K562 (cell line): ENCODE results near the gene CACNB2. TPM values are rescaled to one million over a fixed set of nuclear protein-coding genes. Genes with fewer than 3 reads are reported as not detected.

Experiments used
- ATAC-seq: fragments of 200-7000 bp; cut with Tn5 transposase; 3 replicates; pipeline ENCODE4 v1.9.1; 2020; ENCODE audit warnings: moderate library complexity
- BruUV-seq: library from RNA; stranded (reverse); fragments of 400-500 nt; replicated peaks from 2 replicates; lab custom pipeline; 2021; lab: Mats Ljungman, UMichigan
- CTCF ChIA-PET: fragments of 300-600 bp; formaldehyde crosslinking; extraction: SDS; loops from one replicate; lab custom pipeline; 2021; ENCODE audit warnings: low intra/inter-chr PET ratio; lab: Yijun Ruan, JAX
- POLR2A ChIA-PET: fragments of 300-600, 350-650 bp; sonication (Branson Sonifier 250); formaldehyde crosslinking; extraction: SDS; loops from one replicate; lab custom pipeline; 2021; ENCODE audit warnings: antibody characterized with exemption, inconsistent platforms; lab: Yijun Ruan, JAX
- DNase-seq, 4 experiments: peaks; one replicate each; pipeline versions ENCODE4 v3.0.0 to v3.0.0-alpha.2; 2011 to 2018; ENCODE audit warnings: low spot score in 3 of 4, mixed read lengths in 3 of 4; ENCODE audit errors: extremely low read depth in 1 of 4
- FAIRE-seq: peaks from 2 replicates; lab custom pipeline; 2011; peaks lifted over from hg19 to GRCh38; lab: Jason Lieb, UNC
- H2AFZ ChIP-seq: 2 replicates; pipeline ENCODE4 v1.6.0; 2011; ENCODE audit warnings: low read depth, low read length, control low read depth, inconsistent platforms
- H3K27ac ChIP-seq: fragments of 200-600 bp; 3 replicates; pipeline ENCODE4 v1.8.0; 2011; ENCODE audit warnings: low read depth, mild to moderate bottlenecking, control low read depth, inconsistent platforms, low read length, moderate library complexity, mixed read lengths; ENCODE audit errors: extremely low read depth
- H3K27me3 ChIP-seq, 2 experiments: fragments of 300-600 bp in 1 of 2; 2 replicates in 1 of 2; 3 replicates in 1 of 2; pipeline versions ENCODE4 v1.6.0 to v1.8.0; 2011; ENCODE audit warnings: inconsistent platforms in 2 of 2, low read length in 2 of 2, mild to moderate bottlenecking in 1 of 2, mixed read lengths in 1 of 2, moderate library complexity in 1 of 2; ENCODE audit not compliant: control insufficient read depth in 2 of 2, insufficient read depth in 2 of 2
- H3K36me3 ChIP-seq: fragments of 300-600 bp; 3 replicates; pipeline ENCODE4 v1.8.0; 2011; ENCODE audit warnings: mild to moderate bottlenecking, low read length, inconsistent platforms; ENCODE audit not compliant: control insufficient read depth, insufficient read depth
- H3K4me1 ChIP-seq, 2 experiments: fragments of 200-600 bp in 1 of 2; replicated peaks in 1 of 2; 2 replicates in 1 of 2; 3 replicates in 1 of 2; pipeline versions ENCODE4 v1.5.1 to v1.8.0; 2011; ENCODE audit warnings: inconsistent platforms in 2 of 2, low read length in 2 of 2, mild to moderate bottlenecking in 1 of 2, mixed read lengths in 1 of 2, moderate library complexity in 1 of 2; ENCODE audit not compliant: control insufficient read depth in 2 of 2, insufficient read depth in 2 of 2
- H3K4me2 ChIP-seq: 2 replicates; pipeline ENCODE4 v1.6.1; 2011; ENCODE audit warnings: low read length, control low read depth, inconsistent platforms, mixed read lengths; ENCODE audit not compliant: insufficient read depth
- H3K4me3 ChIP-seq: fragments of 200-600 bp; sonication (generic), shearing (Covaris generic); 2 replicates; pipeline ENCODE4 v1.5.1; 2016; ENCODE audit warnings: control low read depth, inconsistent platforms
- H3K79me2 ChIP-seq: fragments of 200-600 bp; 3 replicates; pipeline ENCODE4 v1.8.0; 2011; ENCODE audit warnings: low read length, inconsistent platforms; ENCODE audit not compliant: control insufficient read depth, insufficient read depth
- H3K9ac ChIP-seq, 2 experiments: 2 replicates each; pipeline versions ENCODE4 v1.6.0 to v1.6.1; 2011; ENCODE audit warnings: low read depth in 2 of 2, low read length in 2 of 2, control low read depth in 1 of 2, inconsistent platforms in 1 of 2, mild to moderate bottlenecking in 1 of 2, mixed read lengths in 1 of 2; ENCODE audit not compliant: insufficient read depth in 1 of 2
- H3K9me1 ChIP-seq: one replicate; pipeline ENCODE4 v1.6.0; 2011; ENCODE audit warnings: inconsistent platforms, mild to moderate bottlenecking, low read length, moderate library complexity; ENCODE audit not compliant: control insufficient read depth, insufficient read depth
- H3K9me3 ChIP-seq: replicated peaks from 2 replicates; pipeline ENCODE4 v1.5.1; 2011; ENCODE audit warnings: low read depth, low read length, inconsistent platforms; ENCODE audit not compliant: control insufficient read depth, insufficient read depth
- H4K20me1 ChIP-seq: replicated peaks from 2 replicates; pipeline ENCODE4 v1.6.1; 2011; ENCODE audit warnings: low read length, inconsistent platforms, mixed read lengths; ENCODE audit not compliant: control insufficient read depth, insufficient read depth
- GABPA ChIP-seq: fragments of 200-800 bp; sonication (Bioruptor generic); conservative IDR thresholded peaks from 2 replicates; pipeline ENCODE4 v1.6.1; 2016; ENCODE audit warnings: low read depth, missing genetic modification characterization, missing compliant biosample characterization
- MEF2A ChIP-seq: IDR thresholded peaks from 2 replicates; pipeline ENCODE4 v1.6.1; 2011; ENCODE audit warnings: low read depth, mild to moderate bottlenecking, low read length, moderate library complexity; ENCODE audit not compliant: control insufficient read depth
- TAF1 ChIP-seq: IDR thresholded peaks from 2 replicates; pipeline ENCODE4 v1.6.1; 2011; ENCODE audit warnings: mild to moderate bottlenecking, low read length, moderate library complexity; ENCODE audit not compliant: insufficient read depth, control insufficient read depth, severe bottlenecking; ENCODE audit errors: extremely low read depth
- WGBS: fragments of 100-300 bp; shearing (Covaris generic); methylation state at CpG from one replicate; pipeline ENCODE4 v1.1.6; 2016; ENCODE audit warnings: low coverage, mixed read lengths; ENCODE audit not compliant: insufficient coverage; ENCODE audit errors: missing lambda C conversion rate; 5-methylcytosine and 5-hydroxymethylcytosine counted together
- in situ Hi-C: fragments of 300-500 bp; cut with MboI; formaldehyde crosslinking; loops from 4 replicates; pipeline ENCODE4 v1.15.0; 2018; ENCODE audit warnings: inconsistent platforms, mixed read lengths
- intact Hi-C: fragments of 100-400 bp; cut with micrococcal nuclease; formaldehyde crosslinking; loops from 2 replicates; pipeline ENCODE4 v1.14.2; 2022
- polyA plus RNA-seq, 8 experiments: library from polyadenylated mRNA; depleted of rRNA in 4 of 8; stranded (reverse) in 5 of 8; unstranded in 3 of 8; fragments of >200 nt; fragmentation: Nextera tagmentation in 2 of 8; fragmentation: Illumina TruSeq in 1 of 8; extraction: Ambion mirVana in 2 of 8; extraction: Trizol in 1 of 8; gene quantifications; 2 replicates each; pipeline versions ENCODE4 v1.2.1 to v1.2.3, GENCODE V29; 2011 to 2014; ENCODE audit warnings: inconsistent platforms in 1 of 8, missing spikeins in 1 of 8
- total RNA-seq, 7 experiments: library from RNA; depleted of rRNA in 6 of 7; stranded (reverse); fragments of >200 nt in 6 of 7; fragmentation: Illumina TruSeq in 2 of 7; extraction: Trizol in 2 of 7; gene quantifications; 2 replicates each; pipeline versions ENCODE4 v1.2.1 to v1.2.3, GENCODE V29; 2011 to 2021; ENCODE audit warnings: low replicate concordance in 1 of 7
- TF ChIP-seq, protein P1 (sequence below): IDR thresholded peaks from 2 replicates; pipeline ENCODE4 v1.6.1; 2016; ENCODE audit warnings: missing genetic modification characterization, missing compliant biosample characterization
- TF ChIP-seq, protein P2 (sequence below): fragments of 200-800 bp; sonication (Bioruptor generic); IDR thresholded peaks from 2 replicates; pipeline ENCODE4 v1.6.1; 2017; ENCODE audit warnings: missing genetic modification characterization, missing compliant biosample characterization
- TF ChIP-seq, protein P3 (sequence below): IDR thresholded peaks from 2 replicates; pipeline ENCODE4 v1.6.1; 2014; ENCODE audit warnings: antibody characterized with exemption
- TF ChIP-seq, protein P4 (sequence below): sonication (generic); formaldehyde crosslinking; IDR thresholded peaks from 2 replicates; pipeline ENCODE4 v1.8.1; 2022; ENCODE audit warnings: missing genetic modification reagents

The CACNB2 gene
- total and polyA plus RNA-seq, 9 of the 15 experiments (the other 6 are each of a cell fraction or from before 2014, with no cell fraction given), result 1.8 to 2.2 TPM; not detected in 7

DNA sequence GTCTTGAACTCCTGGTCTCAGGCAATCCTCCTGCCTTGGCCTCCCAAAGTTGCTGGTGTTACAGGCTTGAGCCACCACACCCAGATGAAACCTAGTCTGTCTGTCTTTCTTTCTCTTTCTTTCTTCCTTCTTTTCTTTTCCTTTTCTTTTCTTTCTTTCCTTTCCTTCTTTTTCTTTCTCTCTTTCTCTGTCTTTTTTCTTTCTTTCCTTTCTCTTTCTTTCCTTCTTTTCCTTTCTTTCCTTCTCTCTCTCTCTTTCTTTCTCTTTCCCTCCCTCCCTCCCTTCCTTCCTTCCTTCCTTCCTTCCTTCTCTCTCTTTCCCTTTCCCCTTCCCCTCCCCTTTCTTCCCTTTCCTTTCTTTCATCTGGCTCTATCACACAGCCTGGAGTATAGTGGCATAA lies 185.2 kb downstream of the CACNB2 start:
- H3K4me3 ChIP-seq, result no peak overlapping the region
- ChIA-PET POLR2A (interaction anchor here (1.0 to 1.1 kb wide), 2 partner anchors 19 to 38 kb away, joined by 3 read pairs; no protein-coding TSS in a partner anchor), CTCF (no interaction called here)
- DNase-seq (no peak), FAIRE-seq (no peak), ATAC-seq (no peak)
- H3K27ac ChIP-seq, result no peak overlapping the region
- TF ChIP-seq GABPA (tag), result no peak
- TF ChIP-seq, protein P1, sequence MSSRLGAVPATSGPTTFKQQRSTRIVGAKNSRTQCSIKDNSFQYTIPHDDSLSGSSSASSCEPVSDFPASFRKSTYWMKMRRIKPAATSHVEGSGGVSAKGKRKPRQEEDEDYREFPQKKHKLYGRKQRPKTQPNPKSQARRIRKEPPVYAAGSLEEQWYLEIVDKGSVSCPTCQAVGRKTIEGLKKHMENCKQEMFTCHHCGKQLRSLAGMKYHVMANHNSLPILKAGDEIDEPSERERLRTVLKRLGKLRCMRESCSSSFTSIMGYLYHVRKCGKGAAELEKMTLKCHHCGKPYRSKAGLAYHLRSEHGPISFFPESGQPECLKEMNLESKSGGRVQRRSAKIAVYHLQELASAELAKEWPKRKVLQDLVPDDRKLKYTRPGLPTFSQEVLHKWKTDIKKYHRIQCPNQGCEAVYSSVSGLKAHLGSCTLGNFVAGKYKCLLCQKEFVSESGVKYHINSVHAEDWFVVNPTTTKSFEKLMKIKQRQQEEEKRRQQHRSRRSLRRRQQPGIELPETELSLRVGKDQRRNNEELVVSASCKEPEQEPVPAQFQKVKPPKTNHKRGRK (tag), result 0 out of 2 replicates have a peak, but pooled peaks have one; percentile 28
- H3K27me3 ChIP-seq, result no peaks in the 10 kb centered on the region
- intact Hi-C loops (no loop called here), in situ Hi-C loops (no loop called here)
- no peaks in the 10 kb centered on the region for H3K4me1 ChIP-seq
- H3K9me1 ChIP-seq, result no peaks in the 10 kb centered on the region
- no peaks in the 10 kb centered on the region for H3K9me3 ChIP-seq
- no peak overlapping the region for H3K4me2 ChIP-seq
- H4K20me1 ChIP-seq, result no peaks in the 10 kb centered on the region
- no peaks in the 10 kb centered on the region for H3K79me2 ChIP-seq
- H3K9ac ChIP-seq, result no peak overlapping the region
- H2AFZ ChIP-seq, result no peak overlapping the region
- no peaks in the 10 kb centered on the region for H3K36me3 ChIP-seq
- BruUV-seq, result no TSS peak

DNA sequence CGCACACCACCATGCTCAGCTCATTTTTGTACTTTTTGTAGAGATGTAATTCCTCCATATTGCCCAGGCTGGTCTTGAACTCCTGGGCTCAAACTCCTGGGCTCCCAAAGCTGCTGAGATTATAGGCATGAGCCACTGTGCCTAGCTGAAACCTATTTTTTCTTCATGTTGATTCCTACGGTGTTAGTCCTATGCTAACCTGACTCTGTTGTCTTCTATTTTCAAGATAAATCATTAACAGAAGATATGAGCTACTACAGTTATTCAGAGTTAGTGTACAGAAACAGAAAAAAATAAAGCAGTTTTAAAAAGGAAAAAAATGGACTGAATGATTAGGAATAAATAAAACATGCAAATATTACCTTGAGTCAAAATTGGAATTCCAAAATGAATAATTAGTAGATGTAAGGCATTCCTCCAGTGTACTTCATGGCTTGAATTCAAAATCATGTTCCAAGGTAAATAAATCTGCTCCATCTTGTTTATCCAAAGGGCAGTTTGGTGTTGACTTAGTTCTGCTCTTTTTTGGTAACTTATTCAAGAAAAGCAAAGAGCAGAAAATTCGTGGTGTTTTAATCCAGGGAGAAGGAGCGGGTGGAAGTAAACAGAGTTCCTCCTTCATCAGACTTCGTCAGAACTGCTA lies 185.8 kb downstream of the CACNB2 start:
- Histone ChIP-seq H2AFZ (no peak overlapping the region), H3K9ac (no peak overlapping the region), H3K36me3 (no peaks in the 10 kb centered on the region), H3K79me2 (no peaks in the 10 kb centered on the region), H3K4me2 (no peak overlapping the region), H3K27me3 (no peaks in the 10 kb centered on the region), H3K27ac (no peak overlapping the region), H3K9me1 (no peaks in the 10 kb centered on the region), H3K9me3 (no peaks in the 10 kb centered on the region), H4K20me1 (no peaks in the 10 kb centered on the region), H3K4me1 (no peaks in the 10 kb centered on the region), H3K4me3 (no peak overlapping the region)
- BruUV-seq, result no TSS peak
- DNase-seq (no peak), ATAC-seq (no peak), FAIRE-seq (no peak)
- intact Hi-C loops, result no loop called here
- 1% methylated on average over 5 of the region's 5 CpGs for WGBS
- ChIA-PET POLR2A (interaction anchor here (1.0 kb wide), 1 partner anchor 38 kb away, joined by 3 read pairs; no protein-coding TSS in a partner anchor), CTCF (no interaction called here)
- in situ Hi-C loops, result no loop called here
- TF ChIP-seq MEF2A (no peak), TAF1 (no peak)
- TF ChIP-seq, protein P2, sequence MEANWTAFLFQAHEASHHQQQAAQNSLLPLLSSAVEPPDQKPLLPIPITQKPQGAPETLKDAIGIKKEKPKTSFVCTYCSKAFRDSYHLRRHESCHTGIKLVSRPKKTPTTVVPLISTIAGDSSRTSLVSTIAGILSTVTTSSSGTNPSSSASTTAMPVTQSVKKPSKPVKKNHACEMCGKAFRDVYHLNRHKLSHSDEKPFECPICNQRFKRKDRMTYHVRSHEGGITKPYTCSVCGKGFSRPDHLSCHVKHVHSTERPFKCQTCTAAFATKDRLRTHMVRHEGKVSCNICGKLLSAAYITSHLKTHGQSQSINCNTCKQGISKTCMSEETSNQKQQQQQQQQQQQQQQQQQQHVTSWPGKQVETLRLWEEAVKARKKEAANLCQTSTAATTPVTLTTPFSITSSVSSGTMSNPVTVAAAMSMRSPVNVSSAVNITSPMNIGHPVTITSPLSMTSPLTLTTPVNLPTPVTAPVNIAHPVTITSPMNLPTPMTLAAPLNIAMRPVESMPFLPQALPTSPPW (CRISPR knock-in tag), result no peak
- TF ChIP-seq, protein P3, sequence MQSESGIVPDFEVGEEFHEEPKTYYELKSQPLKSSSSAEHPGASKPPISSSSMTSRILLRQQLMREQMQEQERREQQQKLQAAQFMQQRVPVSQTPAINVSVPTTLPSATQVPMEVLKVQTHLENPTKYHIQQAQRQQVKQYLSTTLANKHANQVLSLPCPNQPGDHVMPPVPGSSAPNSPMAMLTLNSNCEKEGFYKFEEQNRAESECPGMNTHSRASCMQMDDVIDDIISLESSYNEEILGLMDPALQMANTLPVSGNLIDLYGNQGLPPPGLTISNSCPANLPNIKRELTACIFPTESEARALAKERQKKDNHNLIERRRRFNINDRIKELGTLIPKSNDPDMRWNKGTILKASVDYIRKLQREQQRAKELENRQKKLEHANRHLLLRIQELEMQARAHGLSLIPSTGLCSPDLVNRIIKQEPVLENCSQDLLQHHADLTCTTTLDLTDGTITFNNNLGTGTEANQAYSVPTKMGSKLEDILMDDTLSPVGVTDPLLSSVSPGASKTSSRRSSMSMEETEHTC, result no peak
- TF ChIP-seq, protein P4, sequence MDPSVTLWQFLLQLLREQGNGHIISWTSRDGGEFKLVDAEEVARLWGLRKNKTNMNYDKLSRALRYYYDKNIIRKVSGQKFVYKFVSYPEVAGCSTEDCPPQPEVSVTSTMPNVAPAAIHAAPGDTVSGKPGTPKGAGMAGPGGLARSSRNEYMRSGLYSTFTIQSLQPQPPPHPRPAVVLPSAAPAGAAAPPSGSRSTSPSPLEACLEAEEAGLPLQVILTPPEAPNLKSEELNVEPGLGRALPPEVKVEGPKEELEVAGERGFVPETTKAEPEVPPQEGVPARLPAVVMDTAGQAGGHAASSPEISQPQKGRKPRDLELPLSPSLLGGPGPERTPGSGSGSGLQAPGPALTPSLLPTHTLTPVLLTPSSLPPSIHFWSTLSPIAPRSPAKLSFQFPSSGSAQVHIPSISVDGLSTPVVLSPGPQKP (CRISPR knock-in tag), result no peak
